Measurements from ENCODE around the gene RFPL2.

- no peak for TF ChIP-seq CTCF (IDR thresholded peaks at IDR 0.05 in 8 of 11, conservative IDR thresholded peaks at IDR 0.05 in 3 of 11)
- no peak for TF ChIP-seq POLR2A (IDR thresholded peaks at IDR 0.05)
- TF ChIP-seq POLR2AphosphoS5 (IDR thresholded peaks at IDR 0.05) = no peak
Observed at GRCh38 chr22:32165681-32166080, 39.2 kb downstream of the RFPL2 start.
